OCI-LY1 (cell line): ENCODE results near the gene PPP1R3C.

Source experiments
- H2AFZ ChIP-seq: fragments of 200-600 bp; sonication (generic), shearing (Covaris generic); 2 replicates; pipeline ENCODE4 v1.6.0; 2014; ENCODE audit warnings: antibody characterized with exemption, mild to moderate bottlenecking, low read length
- H3F3A ChIP-seq: fragments of 200-600 bp; sonication (generic), shearing (Covaris generic); 2 replicates; pipeline ENCODE4 v1.6.0; 2014; ENCODE audit warnings: mild to moderate bottlenecking, antibody characterized with exemption, low read length, moderate library complexity; ENCODE audit not compliant: insufficient read depth
- H3K27ac ChIP-seq: fragments of 200-600 bp; sonication (generic); 2 replicates; pipeline ENCODE4 v1.5.1; 2014; ENCODE audit warnings: low read length, mixed run types, mild to moderate bottlenecking, low read depth; ENCODE audit not compliant: poor library complexity, severe bottlenecking
- H3K27me3 ChIP-seq: fragments of 200-600 bp; sonication (generic); 2 replicates; pipeline ENCODE4 v1.6.0; 2014; ENCODE audit warnings: antibody characterized with exemption, mild to moderate bottlenecking, low read length, moderate library complexity; ENCODE audit not compliant: insufficient read depth
- H3K36me3 ChIP-seq: fragments of 200-600 bp; sonication (generic); 2 replicates; pipeline ENCODE4 v1.6.1; 2014; ENCODE audit warnings: mild to moderate bottlenecking, antibody characterized with exemption, low read length, moderate library complexity, mixed read lengths; ENCODE audit not compliant: insufficient read depth
- H3K4me1 ChIP-seq: fragments of 200-600 bp; sonication (generic); 2 replicates; pipeline ENCODE4 v1.5.1; 2014; ENCODE audit warnings: mild to moderate bottlenecking, low read length, moderate library complexity; ENCODE audit not compliant: insufficient read depth, severe bottlenecking
- H3K4me2 ChIP-seq: fragments of 200-600 bp; sonication (generic), shearing (Covaris generic); 2 replicates; pipeline ENCODE4 v1.6.1; 2014; ENCODE audit warnings: low read length
- H3K4me3 ChIP-seq: fragments of 200-600 bp; sonication (generic); 2 replicates; pipeline ENCODE4 v1.5.1; 2014; ENCODE audit warnings: low read length, low read depth, mild to moderate bottlenecking, mixed read lengths; ENCODE audit not compliant: poor library complexity, severe bottlenecking
- H3K79me2 ChIP-seq: fragments of 200-600 bp; shearing (Covaris generic); 2 replicates; pipeline ENCODE4 v1.6.1; 2016; ENCODE audit warnings: mixed run types, low read length, mixed read lengths; ENCODE audit not compliant: insufficient read depth
- H3K9ac ChIP-seq: fragments of 200-600 bp; sonication (generic), shearing (Covaris generic); 2 replicates; pipeline ENCODE4 v1.6.1; 2014; ENCODE audit warnings: mild to moderate bottlenecking, low read length, mixed read lengths
- H3K9me2 ChIP-seq: fragments of 200-600 bp; sonication (generic), shearing (Covaris generic); 2 replicates; pipeline ENCODE4 v1.6.1; 2014; ENCODE audit warnings: low read depth, mild to moderate bottlenecking, low read length, mixed read lengths
- H3K9me3 ChIP-seq: fragments of 200-600 bp; shearing (Covaris generic); 2 replicates; pipeline ENCODE4 v1.6.1; 2014; ENCODE audit warnings: low read length, mixed read lengths
- H4K20me1 ChIP-seq: fragments of 200-600 bp; sonication (generic), shearing (Covaris generic); 2 replicates; pipeline ENCODE4 v1.6.0; 2016; ENCODE audit warnings: mild to moderate bottlenecking, low read length; ENCODE audit not compliant: insufficient read depth
- EZH2 ChIP-seq: fragments of 200-600 bp; sonication (generic), shearing (Covaris generic); IDR thresholded peaks from 2 replicates; pipeline ENCODE4 v1.8.0; 2017; ENCODE audit warnings: borderline replicate concordance, mixed run types, mild to moderate bottlenecking, antibody characterized with exemption, low read length, moderate library complexity, mixed read lengths
- TF ChIP-seq, protein P1 (sequence below): fragments of 200-600 bp; sonication (generic), shearing (Covaris generic); IDR thresholded peaks from 2 replicates; pipeline ENCODE4 v1.5.1; 2017; ENCODE audit warnings: mild to moderate bottlenecking, antibody characterized with exemption, low read length, moderate library complexity, mixed read lengths

Gene PPP1R3C

DNA sequence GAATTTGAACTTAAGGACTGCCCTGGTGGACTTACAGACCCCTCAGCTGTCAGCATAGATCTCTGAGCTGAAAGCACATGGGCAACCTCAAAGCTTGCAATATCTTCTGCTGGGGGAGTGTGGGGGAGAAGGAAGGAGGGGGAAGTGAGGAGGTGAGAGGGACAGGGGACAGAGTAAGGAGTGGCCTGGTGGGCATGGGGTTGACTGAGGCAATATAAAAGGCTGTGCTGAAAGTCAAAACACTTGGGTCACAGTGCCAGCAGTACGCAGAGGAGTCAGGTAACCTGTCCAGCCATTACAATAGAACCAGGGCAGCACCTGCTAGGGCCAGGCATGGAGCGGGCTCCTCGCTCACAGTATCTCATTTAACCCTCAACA, 43.2 kb downstream of the PPP1R3C start:
- no peaks in the 10 kb centered on the region for H3K9me3 ChIP-seq
- no peak overlapping the region for H3K27ac ChIP-seq
- no peaks in the 10 kb centered on the region for H3F3A ChIP-seq
- no peaks in the 10 kb centered on the region for H3K9me2 ChIP-seq
- no peaks in the 10 kb centered on the region for H3K4me1 ChIP-seq
- H3K4me2 ChIP-seq, result no peak overlapping the region
- H2AFZ ChIP-seq, result no peak overlapping the region
- no peak for TF ChIP-seq EZH2
- TF ChIP-seq, protein P1, sequence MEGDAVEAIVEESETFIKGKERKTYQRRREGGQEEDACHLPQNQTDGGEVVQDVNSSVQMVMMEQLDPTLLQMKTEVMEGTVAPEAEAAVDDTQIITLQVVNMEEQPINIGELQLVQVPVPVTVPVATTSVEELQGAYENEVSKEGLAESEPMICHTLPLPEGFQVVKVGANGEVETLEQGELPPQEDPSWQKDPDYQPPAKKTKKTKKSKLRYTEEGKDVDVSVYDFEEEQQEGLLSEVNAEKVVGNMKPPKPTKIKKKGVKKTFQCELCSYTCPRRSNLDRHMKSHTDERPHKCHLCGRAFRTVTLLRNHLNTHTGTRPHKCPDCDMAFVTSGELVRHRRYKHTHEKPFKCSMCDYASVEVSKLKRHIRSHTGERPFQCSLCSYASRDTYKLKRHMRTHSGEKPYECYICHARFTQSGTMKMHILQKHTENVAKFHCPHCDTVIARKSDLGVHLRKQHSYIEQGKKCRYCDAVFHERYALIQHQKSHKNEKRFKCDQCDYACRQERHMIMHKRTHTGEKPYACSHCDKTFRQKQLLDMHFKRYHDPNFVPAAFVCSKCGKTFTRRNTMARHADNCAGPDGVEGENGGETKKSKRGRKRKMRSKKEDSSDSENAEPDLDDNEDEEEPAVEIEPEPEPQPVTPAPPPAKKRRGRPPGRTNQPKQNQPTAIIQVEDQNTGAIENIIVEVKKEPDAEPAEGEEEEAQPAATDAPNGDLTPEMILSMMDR, result no peak
- no peaks in the 10 kb centered on the region for H4K20me1 ChIP-seq
- no peaks in the 10 kb centered on the region for H3K36me3 ChIP-seq
- no peaks in the 10 kb centered on the region for H3K79me2 ChIP-seq
- no peak overlapping the region for H3K4me3 ChIP-seq
- no peak overlapping the region for H3K9ac ChIP-seq
- H3K27me3 ChIP-seq, result no peaks in the 10 kb centered on the region

DNA sequence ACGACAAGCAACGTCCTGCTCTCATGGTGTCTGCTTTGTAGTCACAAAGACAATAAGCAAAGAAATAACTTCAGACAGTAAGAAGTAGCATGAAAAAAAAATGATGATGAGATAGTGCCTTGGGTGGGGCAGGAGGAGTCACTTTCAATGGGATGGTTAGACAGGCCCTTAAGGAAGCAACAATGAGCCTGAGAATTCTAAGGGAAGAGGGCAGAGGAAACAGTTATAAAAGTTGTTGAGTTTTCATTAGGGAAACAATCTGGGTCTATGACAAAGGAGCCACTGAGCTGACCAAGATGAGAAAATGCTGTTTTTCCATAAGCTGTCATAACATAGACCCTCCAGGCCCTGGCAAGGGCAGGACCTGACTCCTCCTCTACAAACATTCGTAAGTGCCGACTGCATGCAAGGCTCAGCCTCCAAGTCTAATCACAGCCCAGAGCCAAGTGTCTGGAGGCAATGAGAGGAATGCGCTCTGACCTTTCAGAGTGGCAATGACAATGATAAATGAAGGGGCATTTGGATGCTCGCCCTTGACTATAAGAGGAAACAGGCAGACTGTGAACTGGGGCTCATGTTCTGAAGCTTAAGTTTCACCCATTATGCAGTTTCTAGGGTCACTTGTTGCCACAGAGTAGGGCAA, 43.7 kb downstream of the PPP1R3C start:
- H3K4me2 ChIP-seq, result no peak overlapping the region
- no peak overlapping the region for H3K27ac ChIP-seq
- no peak overlapping the region for H2AFZ ChIP-seq
- no peaks in the 10 kb centered on the region for H3K36me3 ChIP-seq
- H3K9me2 ChIP-seq, result no peaks in the 10 kb centered on the region
- H3K4me3 ChIP-seq, result no peak overlapping the region
- no peak overlapping the region for H3K9ac ChIP-seq
- no peak for TF ChIP-seq EZH2
- TF ChIP-seq, protein P1, result no peak
- H4K20me1 ChIP-seq, result no peaks in the 10 kb centered on the region
- H3K9me3 ChIP-seq, result no peaks in the 10 kb centered on the region
- no peaks in the 10 kb centered on the region for H3K4me1 ChIP-seq
- H3K79me2 ChIP-seq, result no peaks in the 10 kb centered on the region
- no peaks in the 10 kb centered on the region for H3K27me3 ChIP-seq
- H3F3A ChIP-seq, result no peaks in the 10 kb centered on the region

DNA sequence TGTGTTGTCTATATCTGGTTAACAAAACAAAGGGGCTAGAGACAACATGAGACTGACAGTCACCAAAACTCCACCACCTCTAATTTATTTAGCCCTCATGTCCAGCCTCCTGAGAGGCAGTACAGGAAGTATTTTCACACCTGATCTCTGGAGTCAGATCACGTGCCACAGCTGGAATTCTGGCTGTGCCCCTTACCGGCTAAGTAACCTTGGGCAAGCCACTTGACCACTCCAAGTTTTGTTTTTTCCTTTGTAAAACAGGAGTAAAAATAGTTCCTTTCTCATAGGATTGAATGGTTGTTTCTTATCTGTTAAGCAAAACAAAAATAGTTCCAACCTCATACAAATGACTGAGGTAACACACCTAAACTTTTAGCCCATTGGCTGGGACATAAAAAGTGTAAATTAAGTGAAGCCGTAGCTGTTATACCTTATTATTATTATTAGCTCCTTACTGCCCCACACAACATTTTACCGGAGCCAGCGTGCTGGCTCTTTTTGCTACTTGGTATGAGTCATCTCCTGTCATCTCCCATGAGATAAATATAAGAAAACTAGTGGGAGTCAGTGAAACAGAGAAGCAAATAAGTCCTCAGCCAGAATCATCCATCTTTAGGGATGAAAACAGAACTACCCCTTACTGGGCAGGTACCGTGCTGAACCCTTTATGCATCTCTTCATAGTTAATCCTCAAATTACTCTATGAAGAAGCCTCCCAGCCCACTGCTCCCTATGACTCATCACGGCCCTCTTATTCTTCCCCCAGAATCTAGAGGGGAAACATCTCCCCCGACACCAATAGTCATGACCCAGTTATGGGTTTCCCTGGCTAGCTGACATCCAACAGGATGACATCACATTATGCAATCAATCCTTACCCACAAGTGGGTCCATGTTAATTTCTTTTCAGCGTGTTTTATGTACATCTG, 44.9 kb downstream of the PPP1R3C start:
- H3K27me3 ChIP-seq, result no peaks in the 10 kb centered on the region
- no peaks in the 10 kb centered on the region for H3K9me3 ChIP-seq
- H2AFZ ChIP-seq, result no peak overlapping the region
- H3K27ac ChIP-seq, result no peak overlapping the region
- H3K4me3 ChIP-seq, result no peak overlapping the region
- no peak overlapping the region for H3K9ac ChIP-seq
- H3K4me2 ChIP-seq, result no peak overlapping the region
- H3K9me2 ChIP-seq, result no peaks in the 10 kb centered on the region
- TF ChIP-seq, protein P1, result no peak
- TF ChIP-seq EZH2, result no peak
- no peaks in the 10 kb centered on the region for H4K20me1 ChIP-seq
- H3F3A ChIP-seq, result no peaks in the 10 kb centered on the region
- no peaks in the 10 kb centered on the region for H3K4me1 ChIP-seq
- H3K79me2 ChIP-seq, result no peaks in the 10 kb centered on the region
- no peaks in the 10 kb centered on the region for H3K36me3 ChIP-seq
